Measurements from ENCODE around the gene SNRPB.
A peak's percentile ranks its signal among the peaks of the same experiment; 100 is the strongest.

The SNRPB gene

DNA sequence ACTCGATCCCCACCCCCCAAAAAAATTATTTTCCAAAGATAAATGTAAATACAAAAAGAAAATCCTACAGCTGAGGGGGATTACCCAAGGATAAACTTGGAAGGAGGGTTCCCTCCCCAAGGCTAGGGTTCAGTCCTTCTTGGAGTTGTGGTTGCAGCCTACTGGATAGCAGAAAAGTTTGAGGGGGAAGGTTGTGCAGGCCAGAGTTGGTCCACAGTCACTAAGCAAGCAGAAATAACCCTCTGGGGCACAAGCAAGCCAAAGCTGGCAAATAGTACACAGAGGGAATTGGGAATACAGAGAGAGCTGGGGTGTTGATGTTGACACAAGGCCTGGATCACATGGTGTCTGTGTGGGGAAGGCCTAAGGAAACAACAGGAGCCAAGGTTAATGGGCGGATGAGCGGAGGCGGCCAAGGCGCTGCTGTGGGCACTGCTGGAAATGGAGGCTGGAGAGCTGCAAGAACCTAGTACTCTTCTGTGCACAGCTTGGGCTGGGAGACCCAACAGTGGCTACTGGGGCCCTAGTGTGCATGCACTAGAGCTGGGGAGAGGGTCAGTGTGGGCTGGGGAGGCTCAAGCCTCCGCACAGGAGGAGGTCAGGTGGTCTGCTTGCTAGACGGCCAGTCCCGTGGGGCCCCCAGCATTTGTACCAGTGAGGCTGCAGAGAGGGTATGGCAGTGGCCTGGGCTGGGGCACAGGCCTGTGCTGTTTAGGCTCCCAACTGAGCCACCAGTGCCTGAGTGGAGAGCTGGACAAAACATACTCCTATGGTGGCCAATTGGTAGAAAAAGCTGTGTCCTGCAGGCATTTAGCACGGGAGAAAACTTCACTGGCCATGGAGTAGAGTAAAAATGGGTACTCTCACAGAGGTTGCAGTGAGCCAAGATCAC, 5.5 kb upstream of the SNRPB start:
- DNase-seq: no peak

DNA sequence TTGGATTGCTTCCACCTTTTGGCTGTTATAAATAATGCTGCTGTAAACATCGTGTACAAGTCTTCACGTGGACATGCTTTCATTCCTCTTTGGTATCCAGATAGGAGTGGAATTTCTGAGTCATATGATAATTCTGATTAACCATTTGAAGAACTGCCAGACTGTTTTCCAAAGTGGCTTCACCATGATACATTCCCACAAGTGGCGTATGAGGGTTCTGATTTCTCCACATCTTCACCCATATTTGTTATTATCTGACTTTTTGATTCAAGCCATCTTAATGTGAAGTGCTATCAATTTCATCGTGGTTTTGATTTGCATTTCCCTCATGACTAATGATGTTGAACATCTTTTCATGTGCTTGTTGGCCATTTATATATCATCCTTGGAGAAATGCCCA, 2.9 kb upstream of the SNRPB start:
- no peak for DNase-seq

DNA sequence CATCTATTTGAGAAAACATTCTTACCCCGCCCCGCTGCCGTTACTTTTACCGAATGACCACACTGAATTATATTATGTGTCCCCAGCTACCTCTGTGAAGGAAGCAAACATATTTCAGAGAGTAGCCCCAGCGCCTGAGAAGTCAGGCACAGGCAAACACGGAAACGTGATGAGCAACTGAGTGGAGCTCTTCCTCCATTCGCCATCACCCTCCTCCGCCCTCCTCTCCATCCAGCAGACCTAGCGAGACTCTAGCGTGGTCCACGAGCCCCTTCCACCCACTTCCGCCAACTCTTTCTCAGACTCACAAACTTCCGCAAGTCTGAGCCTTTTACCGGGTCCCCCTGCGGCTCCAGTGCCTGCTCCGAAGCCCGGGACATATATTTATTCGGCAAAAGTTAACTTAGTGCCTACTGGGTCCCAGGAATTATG, 582 bp downstream of the SNRPB start:
- DNase-seq: peak in 23 of 51 donors; percentile 12 to 73 (median 32)

DNA sequence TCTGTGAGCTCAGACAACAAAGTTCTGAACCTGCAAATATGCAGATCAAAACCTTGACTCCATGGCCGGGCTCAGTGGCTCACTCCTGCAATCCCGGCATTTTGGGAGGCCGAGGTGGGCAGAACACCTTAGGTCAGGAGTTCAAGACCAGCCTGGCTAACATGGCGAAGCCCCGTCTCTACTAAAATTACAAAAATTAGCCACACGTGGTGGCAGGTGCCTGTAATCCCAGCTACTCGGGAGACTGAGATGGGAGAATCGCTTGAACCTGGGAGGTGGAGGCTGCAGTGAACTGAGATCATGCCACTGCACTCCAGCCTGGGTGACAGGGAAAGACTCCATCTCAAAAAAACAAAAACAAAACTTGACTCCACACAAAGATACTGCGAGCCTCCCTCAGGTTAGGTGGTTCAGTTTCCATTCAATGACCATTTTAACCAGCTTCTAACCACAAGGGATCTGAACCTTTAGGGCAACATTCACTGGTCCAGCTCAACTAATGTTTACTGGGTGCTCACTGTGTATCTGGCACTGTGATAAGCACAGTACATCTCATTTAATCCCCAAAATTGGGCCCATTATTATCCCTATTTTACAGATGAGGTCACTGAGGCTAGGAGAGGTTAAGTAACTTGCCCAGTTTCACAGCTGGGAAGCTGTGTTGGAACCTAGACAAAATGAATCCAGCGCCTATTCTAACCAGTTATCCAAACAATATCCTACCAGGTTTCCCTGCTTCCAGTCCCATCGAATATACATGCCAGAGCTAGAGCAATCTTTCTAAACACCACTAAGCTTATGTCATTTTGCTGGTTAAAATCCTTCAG, 1.8 kb downstream of the SNRPB start:
- no peak for DNase-seq

DNA sequence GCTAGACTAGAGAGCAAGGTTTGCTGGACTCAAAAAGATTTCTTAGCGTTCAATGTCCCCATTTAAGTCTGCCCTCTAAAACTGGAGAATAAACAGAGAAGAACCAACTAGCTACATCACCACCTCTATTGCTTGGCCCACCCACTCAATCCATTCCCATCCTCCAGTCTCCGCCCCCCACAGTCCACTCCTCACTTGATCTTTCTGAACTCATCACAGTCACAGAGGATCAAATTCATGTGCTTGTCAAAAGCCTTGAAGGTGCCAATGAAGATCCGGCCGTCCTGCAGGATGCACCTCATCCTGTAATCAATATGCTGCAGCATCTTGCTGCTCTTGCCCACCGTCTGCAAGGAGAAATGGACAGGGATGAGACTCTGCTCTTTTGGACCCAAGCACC, 3.2 kb downstream of the SNRPB start:
- DNase-seq: no peak

DNA sequence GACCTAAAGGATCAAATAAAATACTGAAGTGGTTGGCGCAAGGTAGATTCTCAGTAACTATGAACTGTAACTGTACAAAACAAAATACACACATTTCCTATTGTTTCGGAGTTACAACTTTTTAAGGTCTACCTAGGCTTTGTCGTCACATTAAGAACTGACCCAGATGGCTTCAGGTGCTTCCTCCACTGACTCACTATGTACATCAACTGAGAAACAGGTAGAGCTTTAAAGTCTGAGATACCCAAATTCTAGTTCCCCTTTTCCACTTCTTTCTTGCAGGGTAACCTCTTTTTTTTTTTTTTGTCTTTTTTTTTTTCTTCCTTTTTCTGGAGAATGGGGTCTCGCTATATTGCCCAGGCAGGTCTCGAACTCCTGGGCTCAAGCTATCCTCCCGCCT, 5.5 kb downstream of the SNRPB start:
- DNase-seq: no peak

DNA sequence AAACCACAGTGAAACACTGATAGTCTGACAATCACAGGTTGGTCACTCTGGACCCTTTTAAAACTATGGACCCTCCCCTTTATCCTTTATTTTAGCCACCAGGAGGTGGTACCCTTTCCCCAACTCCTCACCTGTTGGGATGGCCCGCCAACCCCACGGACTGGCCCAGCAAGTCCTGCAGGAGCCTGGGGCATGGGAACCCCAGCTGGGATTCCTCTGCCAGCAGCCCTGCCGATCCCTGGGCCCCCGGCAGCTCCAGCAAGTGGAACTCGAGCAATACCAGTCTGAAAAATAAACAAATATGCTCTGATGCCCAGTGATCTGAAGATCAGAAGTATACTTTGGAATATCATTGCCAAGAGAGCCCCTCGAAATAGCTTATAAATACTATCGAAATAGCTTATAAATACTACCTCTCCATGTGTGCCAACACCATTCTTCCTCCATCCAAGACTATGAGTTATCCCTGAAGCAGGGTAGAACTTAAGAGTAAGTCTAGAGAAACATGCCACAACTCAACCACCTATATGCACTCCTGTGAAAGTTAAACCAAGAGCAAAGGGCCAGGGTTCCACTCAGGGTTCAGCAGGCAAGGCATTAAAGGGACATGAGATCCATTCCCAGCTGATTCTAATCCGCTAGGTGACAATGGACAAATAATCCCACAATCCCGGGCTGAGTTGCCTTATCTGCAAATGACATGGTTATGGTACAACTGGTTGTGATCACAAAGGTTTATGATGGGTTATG, 6.8 kb downstream of the SNRPB start:
- DNase-seq: no peak

DNA sequence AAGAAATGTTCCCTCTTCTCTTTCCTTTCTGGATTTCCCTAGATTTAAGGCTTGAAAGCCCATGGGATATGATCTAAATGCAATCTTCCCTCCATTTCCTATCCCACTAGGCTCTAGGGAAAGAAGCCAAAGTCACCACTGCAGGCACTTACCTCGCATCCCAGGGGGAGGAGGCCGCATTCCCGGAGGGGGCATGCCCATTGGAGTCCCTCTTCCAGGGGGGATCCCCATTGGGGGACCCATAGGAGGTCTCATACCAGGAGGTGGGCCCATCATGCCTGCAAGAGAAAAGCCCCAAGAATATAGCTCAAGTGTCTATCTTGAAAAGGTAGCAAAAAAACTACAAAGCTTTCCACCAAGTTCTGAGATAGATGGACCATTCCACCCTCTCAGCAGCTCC, 8.1 kb downstream of the SNRPB start:
- no peak for DNase-seq

DNA sequence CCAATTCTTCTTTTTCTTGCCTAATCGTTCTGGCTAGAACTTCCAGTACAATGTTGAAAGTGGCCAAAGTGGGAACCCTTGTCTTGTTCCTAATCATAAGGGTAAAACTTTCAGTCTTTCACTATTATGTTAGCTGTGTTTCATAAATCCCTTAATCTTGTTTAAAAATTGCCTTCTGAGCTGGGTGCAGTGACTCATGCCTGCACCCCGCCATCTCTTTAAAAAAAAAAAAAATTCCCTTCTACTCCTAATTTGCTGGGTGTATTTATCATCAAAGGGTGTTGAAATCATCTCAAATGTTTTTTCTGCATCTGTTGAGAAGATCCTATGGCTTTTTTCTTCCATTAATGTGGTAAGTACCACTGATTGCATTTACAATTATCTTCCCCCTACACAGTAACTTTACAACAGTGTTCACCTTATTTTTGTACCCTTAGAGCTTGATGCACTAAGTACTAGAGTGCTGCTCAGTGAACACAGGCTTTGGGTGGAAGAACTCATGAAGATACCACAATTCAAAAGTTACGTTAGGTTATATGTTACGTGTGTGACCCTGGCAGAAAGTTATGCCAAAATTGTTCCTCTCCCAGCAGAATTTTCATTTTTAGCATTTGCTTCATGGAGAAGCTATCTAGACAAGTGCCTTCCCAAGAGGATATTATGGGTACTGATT, 9.7 kb downstream of the SNRPB start:
- no peak for DNase-seq

DNA sequence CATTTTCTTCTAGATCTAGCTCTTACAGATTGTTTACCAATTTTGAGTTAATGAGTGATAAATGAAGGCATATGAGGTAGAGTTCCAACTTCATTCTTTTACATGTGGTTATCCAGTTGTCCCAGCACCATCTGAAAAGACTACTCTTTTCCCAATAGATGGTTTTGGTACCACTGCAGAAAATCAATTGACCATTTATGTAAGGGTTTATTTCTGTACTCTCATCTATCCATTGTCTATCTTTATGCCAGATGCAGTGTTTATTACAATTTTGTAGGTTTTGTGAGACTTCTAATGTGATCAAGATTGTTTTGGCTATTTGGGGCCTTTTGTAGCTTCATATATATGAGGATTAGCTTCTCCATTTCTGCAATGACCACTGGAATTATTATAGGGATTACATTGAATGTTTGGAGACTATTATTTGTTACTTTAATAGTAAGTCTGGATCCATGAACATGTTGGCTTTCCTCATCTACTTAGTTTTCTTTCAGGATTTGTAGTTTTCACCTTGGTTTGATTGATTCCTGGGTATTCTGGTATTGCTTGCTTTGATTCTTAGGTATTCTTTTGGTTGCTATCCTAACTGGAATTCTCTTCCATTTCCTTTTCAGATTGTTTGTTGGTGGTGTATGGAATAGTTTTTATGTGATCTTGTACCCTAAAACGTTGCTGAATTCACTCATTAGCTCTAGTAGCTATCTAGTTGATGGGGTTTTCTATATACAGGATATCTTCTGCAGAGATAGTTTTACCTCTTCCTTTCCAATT, 10.4 kb downstream of the SNRPB start:
- DNase-seq: no peak

DNA sequence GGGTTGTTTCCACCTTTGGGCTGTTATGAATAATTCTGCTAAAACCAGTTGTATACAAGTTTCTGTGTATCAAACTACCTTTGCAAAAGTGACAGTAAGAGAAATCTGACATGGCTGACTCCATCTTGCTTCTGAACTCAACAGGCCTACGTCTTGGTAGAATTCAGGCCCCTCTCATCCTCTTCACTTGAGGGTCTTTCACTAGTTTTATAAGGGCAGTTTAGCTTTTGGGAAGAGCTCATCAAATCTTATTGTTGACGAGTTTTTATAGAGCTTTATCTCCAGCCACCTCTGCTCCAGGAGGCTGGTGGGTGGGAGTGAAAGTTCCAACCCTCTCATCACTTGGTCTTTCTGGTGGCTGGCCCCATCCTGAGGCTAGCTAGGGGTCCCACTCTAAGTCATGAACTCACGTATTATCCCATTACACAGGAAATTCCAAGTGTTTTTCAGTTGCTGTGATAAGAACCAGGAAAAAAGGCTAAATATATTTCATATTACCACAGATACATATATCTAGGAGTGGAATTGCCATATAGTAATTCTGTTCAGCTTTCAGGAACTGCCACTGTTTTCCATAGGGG, 11.6 kb downstream of the SNRPB start:
- no peak for DNase-seq

DNA sequence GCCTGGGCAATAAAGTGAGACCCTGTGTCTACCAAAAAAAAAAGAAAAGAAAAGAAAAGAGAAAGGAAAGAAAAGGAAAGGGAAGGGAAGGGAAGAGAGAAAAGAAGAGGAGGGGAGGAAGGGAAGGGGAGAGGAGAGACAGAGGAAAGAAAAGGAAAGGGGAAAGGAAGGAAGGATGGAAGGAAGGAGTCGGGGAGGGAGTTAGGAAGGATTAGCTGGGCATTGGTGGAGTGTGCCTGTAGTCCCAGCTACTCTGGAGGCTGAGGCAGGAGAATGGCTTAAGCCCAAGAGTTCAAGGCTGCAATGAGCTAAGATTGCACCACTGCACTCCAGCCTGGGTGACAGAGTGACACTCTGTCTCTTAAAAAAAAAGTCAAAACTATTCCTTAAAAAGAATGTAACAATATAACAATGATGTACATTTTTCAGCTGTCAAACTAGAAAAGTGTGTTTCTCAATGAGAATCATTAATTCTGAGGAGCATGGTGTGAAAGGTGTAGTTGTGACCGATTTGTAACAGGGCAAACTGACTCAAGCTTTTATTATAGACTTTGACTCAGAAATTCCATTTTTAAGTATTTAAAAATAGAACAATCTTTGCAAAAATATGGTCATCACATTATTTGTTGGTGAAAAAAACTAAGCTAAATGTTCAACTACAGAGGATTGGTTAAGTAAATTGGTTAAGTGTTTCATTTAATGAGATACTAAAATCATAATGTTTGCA, 14.7 kb downstream of the SNRPB start:
- DNase-seq: no peak

DNA sequence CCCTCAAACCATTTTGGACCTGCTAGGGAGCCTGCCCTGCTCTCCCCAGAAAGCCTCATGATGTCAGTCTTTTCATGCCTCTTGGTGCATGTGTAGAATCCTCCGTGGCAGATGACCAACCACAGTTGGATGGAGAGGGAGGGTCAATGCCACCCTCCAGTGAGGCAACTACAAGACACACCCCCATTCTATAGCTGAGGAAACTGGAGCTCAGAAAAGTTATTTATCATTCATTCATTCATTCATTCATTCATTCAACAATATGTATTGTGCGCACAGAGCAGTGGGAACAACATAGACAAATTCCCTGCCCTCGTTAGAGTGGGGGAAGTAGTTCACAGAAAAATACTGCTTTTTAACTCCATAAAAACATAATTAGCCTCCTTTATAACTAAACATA, 16.8 kb downstream of the SNRPB start:
- no peak for DNase-seq

DNA sequence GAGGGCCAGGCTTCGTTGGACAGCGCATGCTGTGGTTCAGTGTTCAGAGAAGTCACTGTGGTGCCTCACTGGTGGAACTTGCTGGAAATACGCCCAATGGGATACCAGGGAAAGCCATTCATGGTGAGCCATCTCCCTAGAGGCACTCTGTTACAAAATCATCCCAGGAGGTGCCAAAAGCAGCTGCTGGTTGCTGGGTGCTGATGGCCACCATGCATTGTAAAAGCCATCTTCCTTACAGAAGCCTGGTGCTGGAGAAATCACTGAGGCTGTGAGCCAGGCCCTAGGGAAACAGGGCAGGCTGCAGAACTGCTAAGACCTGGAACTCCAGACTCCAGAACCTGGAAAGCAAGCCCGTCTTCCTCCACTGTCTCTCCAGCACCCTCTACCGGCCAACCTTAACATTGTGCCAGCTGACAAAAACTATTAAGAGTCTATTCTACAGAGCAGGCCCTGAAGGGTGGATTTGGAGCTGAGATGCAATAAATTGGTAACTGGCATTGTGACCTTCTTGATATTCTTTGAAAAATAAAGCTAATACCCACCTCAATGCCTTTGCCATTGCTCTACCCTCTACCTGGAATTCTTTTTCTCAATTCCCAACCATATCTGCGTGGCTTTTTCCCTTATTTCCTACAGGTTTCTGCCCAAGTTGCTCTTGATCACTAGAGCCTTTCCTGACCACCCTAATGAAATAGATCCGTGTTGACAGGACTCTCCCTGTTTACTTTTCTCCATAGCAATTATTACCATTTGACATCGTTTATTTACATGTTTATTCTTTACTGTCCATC, 18.5 kb downstream of the SNRPB start:
- DNase-seq: peak in 44 of 51 donors; percentile 5 to 82 (median 46)

DNA sequence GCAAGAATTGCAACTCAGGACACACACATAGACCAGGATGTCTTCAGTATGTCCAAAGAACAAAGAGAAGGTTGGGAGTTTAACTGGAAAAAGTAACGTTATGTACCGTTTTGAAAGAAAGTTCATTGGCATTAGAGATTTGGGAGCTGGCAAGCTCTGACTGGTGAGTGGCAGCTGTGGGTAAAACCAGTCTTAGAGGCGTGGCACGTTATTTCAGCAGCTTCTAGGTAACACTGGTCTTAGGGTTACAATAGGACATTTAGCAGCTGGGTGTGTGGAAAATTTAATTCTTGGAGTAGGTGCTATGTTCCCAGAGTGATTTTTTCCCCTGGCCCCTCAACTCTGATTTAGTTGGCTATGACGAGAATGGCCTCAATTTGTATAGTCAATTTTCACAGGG, 19.2 kb downstream of the SNRPB start:
- DNase-seq: no peak

DNA sequence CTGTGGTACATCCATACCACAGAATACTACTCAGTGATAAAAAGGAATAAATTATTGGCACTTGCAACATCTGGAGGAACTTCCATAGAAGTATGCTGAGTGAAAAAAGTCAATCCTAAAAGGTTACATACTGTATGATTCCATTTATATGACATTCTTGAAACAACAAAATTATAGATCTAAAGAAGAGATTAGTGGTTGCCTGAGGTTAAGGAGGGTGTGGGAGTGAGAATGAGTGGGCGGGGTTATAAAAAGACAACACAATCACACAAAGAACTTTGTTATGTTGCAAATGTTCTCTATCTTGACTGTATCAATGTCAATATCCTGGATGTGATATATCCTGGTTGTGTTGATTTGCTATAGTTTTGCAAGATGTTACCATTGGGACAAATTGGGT, 21.2 kb downstream of the SNRPB start:
- no peak for DNase-seq

DNA sequence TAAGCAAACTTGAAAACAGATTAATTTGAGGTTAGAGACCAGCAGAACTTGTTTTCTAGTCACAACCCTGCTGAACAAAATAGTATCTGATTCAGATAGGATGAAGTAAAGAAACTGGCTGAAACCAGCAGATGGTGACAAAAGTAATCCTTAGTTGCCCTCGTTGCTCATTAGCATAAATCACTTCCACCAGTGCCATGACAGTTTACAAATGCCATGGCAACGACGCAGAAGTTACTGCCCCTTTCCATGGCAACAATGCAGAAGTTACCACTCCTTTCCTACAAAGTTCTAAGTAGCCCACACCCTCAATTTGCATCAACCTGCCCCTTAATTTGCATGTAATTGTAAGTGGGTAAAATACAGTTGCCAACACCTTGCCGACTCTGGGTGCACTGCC, 23.7 kb downstream of the SNRPB start:
- no peak for DNase-seq

DNA sequence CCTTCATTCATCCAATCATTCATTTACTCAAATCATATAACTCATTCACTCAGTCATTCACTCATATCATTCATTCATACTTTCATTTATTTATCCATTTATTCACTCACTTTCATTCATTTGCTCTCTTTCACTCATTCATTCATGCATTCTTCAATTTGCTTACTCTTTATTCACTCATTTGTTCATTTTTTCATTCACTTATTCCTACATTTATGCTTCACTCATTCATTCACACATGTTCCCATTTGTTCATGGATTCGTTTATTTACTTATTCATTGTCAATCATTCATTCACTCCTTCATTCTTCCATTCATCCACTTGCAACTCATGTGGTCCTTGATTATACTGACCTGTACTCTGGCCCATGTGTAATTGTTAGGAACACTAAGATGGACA, 39.4 kb downstream of the SNRPB start:
- DNase-seq: no peak

DNA sequence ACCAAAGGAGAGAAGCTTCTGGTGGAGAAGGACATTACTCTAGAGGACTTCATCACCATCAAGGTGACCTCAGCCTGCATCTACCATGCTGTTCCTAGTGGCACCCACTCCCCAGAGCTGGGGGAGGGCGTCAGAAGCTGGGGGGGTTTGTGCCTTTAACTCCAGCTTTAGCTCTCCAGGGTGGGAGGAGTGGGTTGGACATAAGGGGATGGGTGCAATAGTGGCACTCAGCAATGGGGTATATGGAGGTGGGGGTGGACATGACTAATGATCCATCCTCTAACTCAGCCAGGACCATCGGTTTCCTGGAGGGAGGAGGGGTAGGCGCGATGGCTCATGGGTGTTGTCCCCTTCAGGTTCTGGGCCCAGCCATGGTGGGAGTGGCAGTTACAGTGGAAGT, 40.1 kb downstream of the SNRPB start:
- no peak for DNase-seq

Measured in hypothalamus (tissue), 51 donors.